PC-3 (cell line): ENCODE results near the gene NKAP. TPM values are rescaled to one million over a fixed set of nuclear protein-coding genes. Genes with fewer than 3 reads are reported as not detected.

ENCODE experiments used
- ATAC-seq: fragments of 200-7000 bp; cut with Tn5 transposase; 2 replicates; pipeline ENCODE4 v1.9.1; 2020; ENCODE audit warnings: mild to moderate bottlenecking, moderate library complexity
- BruUV-seq: library from RNA; stranded (reverse); fragments of 400-500 nt; replicated peaks from 2 replicates; lab custom pipeline; 2021; lab: Mats Ljungman, UMichigan
- CTCF ChIA-PET: fragments of 300-600 bp; sonication (Branson Sonifier 250); formaldehyde crosslinking; loops from one replicate; lab custom pipeline; 2022; ENCODE audit warnings: antibody characterized with exemption; lab: Charles Lee
- POLR2A ChIA-PET: fragments of 300-600 bp; sonication (Branson Sonifier 250); formaldehyde crosslinking; loops from one replicate; lab custom pipeline; 2022; ENCODE audit warnings: antibody characterized with exemption; ENCODE audit not compliant: unreplicated experiment; lab: Charles Lee
- DNase-seq: peaks from one replicate; pipeline ENCODE4 v3.0.0-alpha.2; 2015
- H2AFZ ChIP-seq: fragments of 300-600 bp; sonication (generic); 2 replicates; pipeline ENCODE4 v1.6.0; 2016; ENCODE audit warnings: antibody characterized with exemption, low read length
- H3F3A ChIP-seq: fragments of 300-600 bp; sonication (generic); one replicate; pipeline ENCODE4 v1.6.0; 2017; ENCODE audit warnings: antibody characterized with exemption, low read length, control low read depth, mild to moderate bottlenecking; ENCODE audit not compliant: unreplicated experiment
- H3K27ac ChIP-seq: fragments of 300-600 bp; sonication (generic); 2 replicates; pipeline ENCODE4 v1.5.1; 2016; ENCODE audit warnings: mild to moderate bottlenecking, low read length
- H3K27me3 ChIP-seq: fragments of 300-600 bp; sonication (generic); 2 replicates; pipeline ENCODE4 v1.6.1; 2016; ENCODE audit warnings: low read length, mixed read lengths
- H3K36me3 ChIP-seq: fragments of 300-600 bp; sonication (generic); 2 replicates; pipeline ENCODE4 v1.6.1; 2016; ENCODE audit warnings: low read depth, mixed run types, low read length, mixed read lengths
- H3K4me1 ChIP-seq: fragments of 300-600 bp; sonication (generic); 2 replicates; pipeline ENCODE4 v1.5.1; 2016; ENCODE audit warnings: low read length; ENCODE audit not compliant: insufficient read depth
- H3K4me2 ChIP-seq: fragments of 300-600 bp; sonication (generic); 2 replicates; pipeline ENCODE4 v1.6.0; 2016; ENCODE audit warnings: low read length
- H3K4me3 ChIP-seq: fragments of 300-600 bp; sonication (generic); 2 replicates; pipeline ENCODE4 v1.5.1; 2016; ENCODE audit warnings: mild to moderate bottlenecking, low read length, mixed read lengths
- H3K79me2 ChIP-seq: fragments of 300-600 bp; sonication (generic); 2 replicates; pipeline ENCODE4 v1.6.1; 2017; ENCODE audit warnings: low read length, mixed read lengths
- H3K9ac ChIP-seq: fragments of 300-600 bp; sonication (generic); 2 replicates; pipeline ENCODE4 v1.6.0; 2016; ENCODE audit warnings: mild to moderate bottlenecking, low read length
- H3K9me2 ChIP-seq: fragments of 300-600 bp; sonication (generic); replicated peaks from 2 replicates; pipeline ENCODE4 v1.6.1; 2016; ENCODE audit warnings: mixed run types, low read length, mixed read lengths
- H3K9me3 ChIP-seq: fragments of 300-600 bp; sonication (generic); 2 replicates; pipeline ENCODE4 v1.6.1; 2016; ENCODE audit warnings: low read length, mixed read lengths
- H4K20me1 ChIP-seq: fragments of 300-600 bp; sonication (generic); 2 replicates; pipeline ENCODE4 v1.6.1; 2016; ENCODE audit warnings: low read length, mixed read lengths
- EZH2 ChIP-seq: fragments of 300-600 bp; sonication (generic); IDR thresholded peaks from one replicate; pipeline ENCODE4 v1.6.1; 2017; ENCODE audit warnings: antibody characterized with exemption, mild to moderate bottlenecking, low read length; ENCODE audit not compliant: unreplicated experiment
- EZH2phosphoT487 ChIP-seq: fragments of 300-600 bp; sonication (generic); IDR thresholded peaks from 2 replicates; pipeline ENCODE4 v1.6.1; 2018; ENCODE audit warnings: mild to moderate bottlenecking, antibody characterized with exemption, low read length, borderline replicate concordance
- intact Hi-C: fragments of 100-400 bp; cut with micrococcal nuclease; formaldehyde crosslinking; loops from 2 replicates; pipeline ENCODE4 v1.9.0; 2023
- total RNA-seq: library from RNA; depleted of rRNA; stranded (reverse); fragments of >200 nt; gene quantifications from 2 replicates; pipeline ENCODE4 v1.2.3, GENCODE V29; 2014
- TF ChIP-seq, protein P1 (sequence below): fragments of 300-600 bp; sonication (generic); conservative IDR thresholded peaks from 2 replicates; pipeline ENCODE4 v1.5.1; 2017; ENCODE audit warnings: antibody characterized with exemption, low read depth, mild to moderate bottlenecking, low read length

NKAP gene
- total RNA-seq, 1 experiment from 2014 or later = 5.2 TPM

DNA sequence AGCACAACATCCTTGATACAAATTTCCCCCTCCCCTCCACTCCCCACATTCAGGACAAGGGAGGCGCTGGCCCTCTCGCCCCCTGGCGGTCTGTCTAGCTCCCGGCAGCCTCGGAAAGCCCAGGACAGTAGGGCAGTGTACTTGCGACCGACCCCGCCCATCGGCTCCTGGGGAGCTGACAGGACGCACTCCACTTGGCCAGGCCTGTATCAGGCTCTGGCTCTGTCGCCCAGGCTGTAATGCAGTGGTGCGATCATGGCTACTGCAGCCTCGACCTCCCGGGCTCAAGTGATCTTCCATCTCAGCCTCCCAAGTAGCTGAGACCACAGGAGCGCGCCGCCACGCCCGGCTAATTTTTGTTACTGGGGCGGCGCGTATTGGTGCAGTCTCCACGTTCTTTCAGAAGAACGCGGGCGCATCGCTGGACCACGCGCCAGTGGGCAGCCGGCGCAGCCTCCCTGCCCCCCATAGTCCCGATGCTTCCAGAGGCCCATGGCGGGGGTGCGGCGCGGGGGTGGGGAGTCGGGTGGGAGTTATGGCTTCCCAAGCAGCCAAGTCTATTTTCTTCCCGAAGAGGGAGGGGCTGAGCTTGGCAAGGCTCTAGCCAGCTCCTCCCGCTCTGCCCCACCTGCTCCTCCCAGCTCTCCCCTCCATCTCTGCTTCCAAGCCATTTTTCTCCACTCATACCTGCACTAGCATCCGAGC, 55.7 kb downstream of the NKAP start:
- peak overlapping the region; percentile 95 for H3K4me2 ChIP-seq
- intact Hi-C loops = no loop called here
- CTCF ChIA-PET = interaction anchor here (0.7 to 1.3 kb wide), 2 partner anchors 8 to 410 kb away, joined by 4 read pairs; partner anchors contain the start of gene AKAP14

DNA sequence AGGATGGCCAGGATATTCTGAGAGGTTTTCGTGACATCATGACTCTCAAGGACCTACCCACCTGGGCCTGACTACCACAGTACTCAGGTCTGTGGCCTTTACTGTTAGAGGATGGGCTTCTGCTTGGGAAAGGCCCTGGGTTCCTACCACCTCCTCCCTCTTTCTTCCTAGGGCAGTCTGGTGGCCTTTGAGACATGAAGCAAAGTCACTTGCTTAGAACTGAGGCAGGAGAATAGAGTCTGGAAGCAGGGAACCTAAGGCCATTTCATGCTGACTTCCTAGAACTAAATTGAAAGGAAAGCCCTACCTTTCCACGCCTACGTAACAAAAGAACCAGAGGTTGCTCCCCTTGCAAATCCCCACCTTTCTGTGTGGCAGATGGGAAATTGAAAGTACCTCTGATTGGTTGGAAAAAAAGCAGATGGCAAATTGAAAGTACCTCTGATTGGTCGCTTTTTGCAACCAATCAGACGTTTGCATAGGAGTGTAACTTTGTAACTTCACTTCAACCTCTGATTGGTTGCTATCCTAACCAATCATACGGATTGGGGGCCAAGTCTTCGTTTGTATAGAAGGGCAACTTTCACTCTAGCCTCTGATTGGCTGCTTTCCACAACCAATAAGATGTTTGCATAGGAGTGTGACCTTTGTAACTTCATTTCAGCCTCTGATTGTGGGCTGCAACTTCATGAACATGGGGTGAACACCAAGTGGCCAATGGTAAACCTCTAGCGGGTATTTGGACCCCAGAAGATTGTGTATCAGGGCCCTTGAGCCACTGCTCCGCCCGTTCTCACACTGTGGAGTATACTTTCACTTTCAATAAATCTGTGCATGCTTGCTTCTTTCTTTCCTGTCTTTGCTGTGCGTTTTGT, 57.8 kb downstream of the NKAP start:
- Histone ChIP-seq H3K9me3 (no peaks in the 10 kb centered on the region), H3K4me2 (no peak overlapping the region), H3K79me2 (no peaks in the 10 kb centered on the region), H3F3A (no peaks in the 10 kb centered on the region), H3K36me3 (no peaks in the 10 kb centered on the region), H3K9me2 (no peaks in the 10 kb centered on the region), H3K27ac (no peak overlapping the region), H2AFZ (no peak overlapping the region), H3K27me3 (no peaks in the 10 kb centered on the region), H3K4me1 (0 out of 2 replicates have a peak, but pooled peaks cover 2% of the 10 kb centered on the region), H3K4me3 (no peak overlapping the region), H4K20me1 (no peaks in the 10 kb centered on the region), H3K9ac (no peak overlapping the region)
- intact Hi-C loops = no loop called here
- TF ChIP-seq EZH2 (no peak), EZH2phosphoT487 (no peak)
- TF ChIP-seq, protein P1, sequence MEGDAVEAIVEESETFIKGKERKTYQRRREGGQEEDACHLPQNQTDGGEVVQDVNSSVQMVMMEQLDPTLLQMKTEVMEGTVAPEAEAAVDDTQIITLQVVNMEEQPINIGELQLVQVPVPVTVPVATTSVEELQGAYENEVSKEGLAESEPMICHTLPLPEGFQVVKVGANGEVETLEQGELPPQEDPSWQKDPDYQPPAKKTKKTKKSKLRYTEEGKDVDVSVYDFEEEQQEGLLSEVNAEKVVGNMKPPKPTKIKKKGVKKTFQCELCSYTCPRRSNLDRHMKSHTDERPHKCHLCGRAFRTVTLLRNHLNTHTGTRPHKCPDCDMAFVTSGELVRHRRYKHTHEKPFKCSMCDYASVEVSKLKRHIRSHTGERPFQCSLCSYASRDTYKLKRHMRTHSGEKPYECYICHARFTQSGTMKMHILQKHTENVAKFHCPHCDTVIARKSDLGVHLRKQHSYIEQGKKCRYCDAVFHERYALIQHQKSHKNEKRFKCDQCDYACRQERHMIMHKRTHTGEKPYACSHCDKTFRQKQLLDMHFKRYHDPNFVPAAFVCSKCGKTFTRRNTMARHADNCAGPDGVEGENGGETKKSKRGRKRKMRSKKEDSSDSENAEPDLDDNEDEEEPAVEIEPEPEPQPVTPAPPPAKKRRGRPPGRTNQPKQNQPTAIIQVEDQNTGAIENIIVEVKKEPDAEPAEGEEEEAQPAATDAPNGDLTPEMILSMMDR = no peak
- DNase-seq (peak; percentile 31), ATAC-seq (no peak)
- ChIA-PET CTCF (no interaction called here), POLR2A (no interaction called here)
- BruUV-seq = no TSS peak

More for the DNA sequence above, 55.7 kb downstream of the NKAP start:
- DNase-seq (peak; percentile 81), ATAC-seq (peak; percentile 99)
- no peaks in the 10 kb centered on the region for H3K36me3 ChIP-seq
- peak overlapping the region; percentile 76 for H3K4me3 ChIP-seq
- no peaks in the 10 kb centered on the region for H3K27me3 ChIP-seq
- H3K79me2 ChIP-seq = no peaks in the 10 kb centered on the region
- H3K9me3 ChIP-seq = no peaks in the 10 kb centered on the region
- H3K9ac ChIP-seq = peak overlapping the region; percentile 64
- POLR2A ChIA-PET = interaction anchor here (1.0 kb wide), 1 partner anchor 35 kb away, joined by 3 read pairs; the partner anchor contains the start of gene UPF3B
- H3K4me1 ChIP-seq = 0 out of 2 replicates have a peak, but pooled peaks cover 2% of the 10 kb centered on the region
- H2AFZ ChIP-seq = peak overlapping the region; percentile 100
- TF ChIP-seq, protein P1 = peak; percentile 69
- no peak for TF ChIP-seq EZH2phosphoT487
- H3K27ac ChIP-seq = no peak overlapping the region
- H3F3A ChIP-seq = no peaks in the 10 kb centered on the region
- BruUV-seq = no TSS peak
- H3K9me2 ChIP-seq = no peaks in the 10 kb centered on the region
- H4K20me1 ChIP-seq = no peaks in the 10 kb centered on the region
